Type B pancreatic cell (in vitro differentiated cells): ENCODE results near the gene GLIS2. TPM values are rescaled to one million over a fixed set of nuclear protein-coding genes. Genes with fewer than 3 reads are reported as not detected.

Experiments used
- DNase-seq: peaks from one replicate; pipeline ENCODE4 v3.0.0; 2021; ENCODE audit warnings: mixed read lengths; ENCODE audit not compliant: unreplicated experiment; ENCODE audit errors: extremely low spot score
- H3K27ac Mint-ChIP-seq: 2 replicates; pipeline ENCODE4 v1.8.0; 2021; ENCODE audit warnings: mild to moderate bottlenecking, mixed read lengths
- H3K27me3 Mint-ChIP-seq: 2 replicates; pipeline ENCODE4 v1.8.0; 2021; ENCODE audit warnings: mixed read lengths
- H3K36me3 Mint-ChIP-seq: 2 replicates; pipeline ENCODE4 v1.8.0; 2021; ENCODE audit warnings: mixed read lengths
- H3K4me1 Mint-ChIP-seq: one replicate; pipeline ENCODE4 v1.8.0; 2021; ENCODE audit warnings: mixed read lengths; ENCODE audit not compliant: unreplicated experiment
- H3K4me3 Mint-ChIP-seq: 2 replicates; pipeline ENCODE4 v1.8.0; 2021; ENCODE audit warnings: mild to moderate bottlenecking, mixed read lengths
- H3K9me3 Mint-ChIP-seq: 2 replicates; pipeline ENCODE4 v1.8.0; 2021; ENCODE audit warnings: mixed read lengths
- total RNA-seq: library from RNA; stranded (reverse); gene quantifications from 2 replicates; pipeline ENCODE4 v1.2.1, GENCODE V29; 2021; ENCODE audit warnings: low replicate concordance
- TF ChIP-seq, protein P1 (sequence below): fragments of 200-600 bp; sonication (generic); conservative IDR thresholded peaks from 2 replicates; pipeline ENCODE4 v1.5.0; 2021; ENCODE audit warnings: antibody characterized with exemption, mild to moderate bottlenecking

GLIS2 gene
- total RNA-seq, 1 donor from 2014 or later, result 23.0 TPM

DNA sequence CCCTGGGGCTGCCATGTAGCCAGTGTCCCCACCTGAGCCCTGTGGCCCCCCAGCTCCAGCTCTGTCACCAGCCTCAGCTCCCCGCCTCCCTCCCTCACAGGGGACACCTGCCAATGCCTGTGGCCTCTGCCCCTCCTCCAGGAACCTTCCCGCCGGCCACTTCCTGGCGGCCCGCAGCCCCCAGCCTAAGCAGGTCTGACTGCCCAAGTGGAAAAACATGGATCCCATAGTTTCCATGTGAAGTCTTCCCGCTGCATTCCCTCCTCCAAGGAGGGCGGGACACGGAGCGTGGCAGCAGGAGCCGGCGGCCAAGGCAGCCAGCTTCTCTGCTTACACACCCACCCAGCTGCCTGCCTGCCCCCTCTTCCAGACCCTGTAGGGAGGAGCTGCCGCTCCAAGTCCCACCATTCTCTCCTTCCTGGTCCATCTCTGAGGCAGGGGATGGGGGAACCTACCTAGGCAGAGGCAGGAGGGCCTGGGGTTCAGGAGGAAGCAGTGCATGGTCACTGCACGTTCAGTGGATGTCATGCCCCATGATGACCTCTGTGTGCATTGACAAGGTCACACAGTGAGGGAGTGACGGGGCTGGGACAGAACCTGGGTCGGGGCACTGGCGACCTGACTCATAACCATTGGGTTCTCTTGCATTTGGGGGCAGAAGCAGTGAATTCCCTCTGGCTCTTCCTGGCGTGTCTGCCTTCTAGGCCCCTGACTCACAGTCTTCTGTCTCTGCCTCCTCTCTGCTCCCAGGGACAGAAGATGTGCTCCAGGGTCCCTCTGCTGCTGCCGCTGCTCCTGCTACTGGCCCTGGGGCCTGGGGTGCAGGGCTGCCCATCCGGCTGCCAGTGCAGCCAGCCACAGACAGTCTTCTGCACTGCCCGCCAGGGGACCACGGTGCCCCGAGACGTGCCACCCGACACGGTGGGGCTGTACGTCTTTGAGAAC, 64.5 kb downstream of the GLIS2 start:
- no peaks in the 10 kb centered on the region for H3K27me3 Mint-ChIP-seq
- TF ChIP-seq, protein P1, sequence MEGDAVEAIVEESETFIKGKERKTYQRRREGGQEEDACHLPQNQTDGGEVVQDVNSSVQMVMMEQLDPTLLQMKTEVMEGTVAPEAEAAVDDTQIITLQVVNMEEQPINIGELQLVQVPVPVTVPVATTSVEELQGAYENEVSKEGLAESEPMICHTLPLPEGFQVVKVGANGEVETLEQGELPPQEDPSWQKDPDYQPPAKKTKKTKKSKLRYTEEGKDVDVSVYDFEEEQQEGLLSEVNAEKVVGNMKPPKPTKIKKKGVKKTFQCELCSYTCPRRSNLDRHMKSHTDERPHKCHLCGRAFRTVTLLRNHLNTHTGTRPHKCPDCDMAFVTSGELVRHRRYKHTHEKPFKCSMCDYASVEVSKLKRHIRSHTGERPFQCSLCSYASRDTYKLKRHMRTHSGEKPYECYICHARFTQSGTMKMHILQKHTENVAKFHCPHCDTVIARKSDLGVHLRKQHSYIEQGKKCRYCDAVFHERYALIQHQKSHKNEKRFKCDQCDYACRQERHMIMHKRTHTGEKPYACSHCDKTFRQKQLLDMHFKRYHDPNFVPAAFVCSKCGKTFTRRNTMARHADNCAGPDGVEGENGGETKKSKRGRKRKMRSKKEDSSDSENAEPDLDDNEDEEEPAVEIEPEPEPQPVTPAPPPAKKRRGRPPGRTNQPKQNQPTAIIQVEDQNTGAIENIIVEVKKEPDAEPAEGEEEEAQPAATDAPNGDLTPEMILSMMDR, result no peak
- no peaks in the 10 kb centered on the region for H3K36me3 Mint-ChIP-seq
- H3K4me1 Mint-ChIP-seq, result peaks cover 26% of the 10 kb centered on the region
- DNase-seq, result no peak
- no peaks in the 10 kb centered on the region for H3K9me3 Mint-ChIP-seq
- no peak overlapping the region for H3K4me3 Mint-ChIP-seq
- no peak overlapping the region for H3K27ac Mint-ChIP-seq

- Mint-ChIP-seq H3K27ac (no peak overlapping the region), H3K36me3 (no peaks in the 10 kb centered on the region), H3K9me3 (no peaks in the 10 kb centered on the region), H3K4me3 (no peak overlapping the region), H3K4me1 (peaks cover 22% of the 10 kb centered on the region), H3K27me3 (no peaks in the 10 kb centered on the region)
- DNase-seq, result no peak
- TF ChIP-seq, protein P1, result no peak
Measured at GRCh38 chr16:4381072-4381934, 65.4 kb downstream of the GLIS2 start.

DNA sequence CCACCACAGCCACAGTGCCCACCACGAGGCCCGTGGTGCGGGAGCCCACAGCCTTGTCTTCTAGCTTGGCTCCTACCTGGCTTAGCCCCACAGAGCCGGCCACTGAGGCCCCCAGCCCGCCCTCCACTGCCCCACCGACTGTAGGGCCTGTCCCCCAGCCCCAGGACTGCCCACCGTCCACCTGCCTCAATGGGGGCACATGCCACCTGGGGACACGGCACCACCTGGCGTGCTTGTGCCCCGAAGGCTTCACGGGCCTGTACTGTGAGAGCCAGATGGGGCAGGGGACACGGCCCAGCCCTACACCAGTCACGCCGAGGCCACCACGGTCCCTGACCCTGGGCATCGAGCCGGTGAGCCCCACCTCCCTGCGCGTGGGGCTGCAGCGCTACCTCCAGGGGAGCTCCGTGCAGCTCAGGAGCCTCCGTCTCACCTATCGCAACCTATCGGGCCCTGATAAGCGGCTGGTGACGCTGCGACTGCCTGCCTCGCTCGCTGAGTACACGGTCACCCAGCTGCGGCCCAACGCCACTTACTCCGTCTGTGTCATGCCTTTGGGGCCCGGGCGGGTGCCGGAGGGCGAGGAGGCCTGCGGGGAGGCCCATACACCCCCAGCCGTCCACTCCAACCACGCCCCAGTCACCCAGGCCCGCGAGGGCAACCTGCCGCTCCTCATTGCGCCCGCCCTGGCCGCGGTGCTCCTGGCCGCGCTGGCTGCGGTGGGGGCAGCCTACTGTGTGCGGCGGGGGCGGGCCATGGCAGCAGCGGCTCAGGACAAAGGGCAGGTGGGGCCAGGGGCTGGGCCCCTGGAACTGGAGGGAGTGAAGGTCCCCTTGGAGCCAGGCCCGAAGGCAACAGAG, 66.3 kb downstream of the GLIS2 start:
- Mint-ChIP-seq H3K4me3 (no peak overlapping the region), H3K36me3 (no peaks in the 10 kb centered on the region), H3K27me3 (no peaks in the 10 kb centered on the region), H3K9me3 (no peaks in the 10 kb centered on the region), H3K4me1 (peaks cover 18% of the 10 kb centered on the region), H3K27ac (no peak overlapping the region)
- DNase-seq, result no peak
- TF ChIP-seq, protein P1, result no peak

GRCh38 chr16:4382795-4383357, 67.0 kb downstream of the GLIS2 start:
- peak overlapping the region; percentile 29 for H3K27ac Mint-ChIP-seq
- no peaks in the 10 kb centered on the region for H3K9me3 Mint-ChIP-seq
- peaks cover 12% of the 10 kb centered on the region for H3K4me1 Mint-ChIP-seq
- no peaks in the 10 kb centered on the region for H3K27me3 Mint-ChIP-seq
- no peaks in the 10 kb centered on the region for H3K36me3 Mint-ChIP-seq
- H3K4me3 Mint-ChIP-seq, result no peak overlapping the region
- TF ChIP-seq, protein P1, result no peak
- no peak for DNase-seq
